C4-2B (cell line): Measurements from ENCODE around the gene ENPP6.

Source experiments
- H3K27ac ChIP-seq: fragments of 450-650 bp; 2 replicates; pipeline ENCODE4 v1.5.1; 2017
- ZFX ChIP-seq: fragments of 450-650 bp; IDR thresholded peaks from 2 replicates; pipeline ENCODE4 v1.6.1; 2017
- TF ChIP-seq, protein P1 (sequence below): fragments of 450-650 bp; conservative IDR thresholded peaks from 2 replicates; pipeline ENCODE4 v1.5.1; 2017; ENCODE audit warnings: mild to moderate bottlenecking

The ENPP6 gene

DNA sequence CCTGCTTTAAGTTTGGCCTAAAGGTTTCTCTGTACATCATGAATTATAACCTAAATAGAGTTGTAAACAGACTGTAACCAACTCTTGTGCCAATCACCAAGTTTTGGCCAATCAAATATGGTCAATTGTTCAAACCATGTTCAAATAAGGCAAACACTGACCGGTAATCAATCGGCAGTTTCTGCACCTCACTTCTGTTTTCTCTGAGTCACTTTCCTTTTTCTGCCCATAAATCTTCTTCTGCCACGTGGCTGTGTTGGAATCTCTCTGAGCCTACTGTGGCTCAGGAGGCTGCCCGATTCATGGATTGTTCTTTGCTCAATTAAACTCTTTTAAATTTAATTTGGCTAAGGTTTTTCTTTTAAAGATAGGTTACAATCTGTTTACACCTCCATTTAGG is 16.5 kb upstream of the ENPP6 start:
- TF ChIP-seq, protein P1, sequence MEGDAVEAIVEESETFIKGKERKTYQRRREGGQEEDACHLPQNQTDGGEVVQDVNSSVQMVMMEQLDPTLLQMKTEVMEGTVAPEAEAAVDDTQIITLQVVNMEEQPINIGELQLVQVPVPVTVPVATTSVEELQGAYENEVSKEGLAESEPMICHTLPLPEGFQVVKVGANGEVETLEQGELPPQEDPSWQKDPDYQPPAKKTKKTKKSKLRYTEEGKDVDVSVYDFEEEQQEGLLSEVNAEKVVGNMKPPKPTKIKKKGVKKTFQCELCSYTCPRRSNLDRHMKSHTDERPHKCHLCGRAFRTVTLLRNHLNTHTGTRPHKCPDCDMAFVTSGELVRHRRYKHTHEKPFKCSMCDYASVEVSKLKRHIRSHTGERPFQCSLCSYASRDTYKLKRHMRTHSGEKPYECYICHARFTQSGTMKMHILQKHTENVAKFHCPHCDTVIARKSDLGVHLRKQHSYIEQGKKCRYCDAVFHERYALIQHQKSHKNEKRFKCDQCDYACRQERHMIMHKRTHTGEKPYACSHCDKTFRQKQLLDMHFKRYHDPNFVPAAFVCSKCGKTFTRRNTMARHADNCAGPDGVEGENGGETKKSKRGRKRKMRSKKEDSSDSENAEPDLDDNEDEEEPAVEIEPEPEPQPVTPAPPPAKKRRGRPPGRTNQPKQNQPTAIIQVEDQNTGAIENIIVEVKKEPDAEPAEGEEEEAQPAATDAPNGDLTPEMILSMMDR, result no peak
- no peak for TF ChIP-seq ZFX
- no peak overlapping the region for H3K27ac ChIP-seq

DNA sequence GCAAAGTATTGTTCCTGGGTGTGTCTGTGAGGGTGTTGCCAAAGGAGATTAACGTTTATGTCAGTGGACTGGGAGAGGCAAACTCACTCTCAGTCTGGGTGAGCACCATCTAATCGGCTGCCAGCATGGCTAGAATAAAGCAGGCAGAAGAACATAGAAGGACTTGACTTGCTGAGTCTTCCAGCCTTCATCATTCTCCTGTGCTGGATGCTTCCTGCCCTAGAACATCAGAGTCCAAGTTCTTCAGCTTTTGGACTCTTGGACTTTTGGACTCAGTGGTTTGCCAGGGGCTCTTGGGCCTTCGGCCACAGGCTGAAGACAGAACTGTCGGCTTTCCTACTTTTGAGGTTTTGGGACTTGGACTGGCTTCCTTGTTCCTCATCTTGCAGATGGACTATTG is 15.3 kb upstream of the ENPP6 start:
- TF ChIP-seq, protein P1, result no peak
- no peak for TF ChIP-seq ZFX
- no peak overlapping the region for H3K27ac ChIP-seq

DNA sequence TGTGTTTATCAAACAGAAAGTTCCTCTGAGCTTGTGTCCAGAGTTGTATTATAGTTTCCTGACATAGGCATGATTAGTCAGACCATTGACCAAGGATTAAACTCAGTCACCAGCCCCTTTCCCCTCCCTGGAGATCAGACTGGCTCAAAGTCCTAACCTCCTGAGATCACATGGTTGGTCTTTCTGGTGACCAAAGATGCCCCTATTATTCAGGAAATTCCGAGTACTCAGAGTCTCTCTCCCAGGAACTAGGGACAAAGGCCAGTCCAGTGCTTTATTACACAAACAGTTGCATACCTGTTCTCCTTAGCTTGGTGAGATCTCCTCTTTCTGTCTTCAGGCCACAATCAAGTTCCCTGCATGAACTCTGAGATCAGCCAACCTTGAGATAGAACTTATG is 14.5 kb upstream of the ENPP6 start:
- no peak overlapping the region for H3K27ac ChIP-seq
- TF ChIP-seq ZFX, result no peak
- TF ChIP-seq, protein P1, result no peak

DNA sequence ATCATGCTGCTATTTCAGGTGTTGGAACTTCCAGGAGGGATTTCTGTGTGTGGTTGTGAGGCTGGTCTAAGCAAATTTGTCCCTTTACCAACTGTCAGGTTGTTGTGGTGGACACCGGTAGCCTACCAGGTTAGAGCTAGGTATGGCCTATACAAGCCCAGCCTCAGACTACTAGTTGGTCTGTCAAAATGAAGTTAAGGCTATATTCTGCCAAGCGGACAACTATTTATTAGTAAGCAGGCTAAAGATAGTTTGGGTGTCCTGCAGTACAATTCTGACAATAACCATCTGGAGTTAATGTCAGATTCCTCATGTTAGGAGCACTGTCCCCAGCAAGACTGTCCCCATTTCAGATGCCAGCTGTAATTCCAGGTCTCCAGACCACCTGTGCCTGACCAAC is 13.9 kb upstream of the ENPP6 start:
- H3K27ac ChIP-seq, result no peak overlapping the region
- TF ChIP-seq, protein P1, result no peak
- no peak for TF ChIP-seq ZFX

DNA sequence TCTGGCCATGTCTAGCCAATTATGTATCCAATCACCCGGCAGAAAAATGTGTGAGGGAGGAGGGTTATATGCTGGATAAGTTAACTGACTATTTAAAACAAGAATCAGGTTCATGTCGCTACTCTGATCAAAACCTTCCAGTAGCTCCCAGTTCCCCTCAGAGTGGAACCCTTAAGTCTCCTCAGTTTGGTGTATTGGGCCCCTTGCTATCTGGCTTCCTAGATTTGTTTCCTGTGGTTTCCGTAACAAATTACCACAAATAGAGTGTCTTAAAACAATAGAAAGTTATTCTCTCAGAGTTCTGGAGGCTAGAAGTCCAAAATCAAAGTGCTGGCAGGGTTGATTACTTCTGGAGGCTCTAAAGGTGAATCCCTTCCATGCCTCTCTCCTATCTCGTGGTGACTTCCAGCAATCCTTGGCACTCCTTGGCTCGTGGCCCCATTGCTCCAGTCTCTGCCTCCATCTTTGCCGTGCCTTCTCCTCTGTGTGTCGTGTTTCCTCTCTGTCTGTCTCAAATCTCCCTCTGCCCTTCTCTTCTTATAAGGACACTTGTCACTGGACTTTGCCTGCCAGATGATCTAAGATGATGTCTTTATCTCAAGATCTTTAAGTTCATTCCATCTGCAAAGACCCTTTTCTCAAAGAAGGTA is 10.5 kb upstream of the ENPP6 start:
- no peak overlapping the region for H3K27ac ChIP-seq
- TF ChIP-seq, protein P1, result no peak
- no peak for TF ChIP-seq ZFX

DNA sequence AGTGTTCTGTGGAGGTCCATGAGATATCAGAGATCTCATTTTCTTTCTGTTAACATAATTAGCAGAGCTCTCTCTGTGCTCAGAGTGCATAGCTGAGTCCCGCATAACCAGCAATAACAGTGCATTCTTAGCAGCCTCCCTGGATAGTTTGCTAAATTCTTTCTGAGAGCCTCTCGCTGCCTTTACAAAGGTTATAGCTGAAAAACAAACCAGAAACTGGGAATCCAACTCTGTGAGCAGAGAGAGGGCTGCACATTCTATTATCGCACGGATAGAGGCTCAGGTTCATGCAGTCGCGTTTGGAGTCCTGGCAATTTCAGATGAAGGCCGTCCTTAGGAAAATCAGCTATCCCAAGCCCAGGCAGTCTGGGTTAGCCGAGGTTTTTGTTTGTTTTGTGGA is 1.2 kb downstream of the ENPP6 start:
- no peak overlapping the region for H3K27ac ChIP-seq
- TF ChIP-seq, protein P1, result no peak
- TF ChIP-seq ZFX, result no peak

DNA sequence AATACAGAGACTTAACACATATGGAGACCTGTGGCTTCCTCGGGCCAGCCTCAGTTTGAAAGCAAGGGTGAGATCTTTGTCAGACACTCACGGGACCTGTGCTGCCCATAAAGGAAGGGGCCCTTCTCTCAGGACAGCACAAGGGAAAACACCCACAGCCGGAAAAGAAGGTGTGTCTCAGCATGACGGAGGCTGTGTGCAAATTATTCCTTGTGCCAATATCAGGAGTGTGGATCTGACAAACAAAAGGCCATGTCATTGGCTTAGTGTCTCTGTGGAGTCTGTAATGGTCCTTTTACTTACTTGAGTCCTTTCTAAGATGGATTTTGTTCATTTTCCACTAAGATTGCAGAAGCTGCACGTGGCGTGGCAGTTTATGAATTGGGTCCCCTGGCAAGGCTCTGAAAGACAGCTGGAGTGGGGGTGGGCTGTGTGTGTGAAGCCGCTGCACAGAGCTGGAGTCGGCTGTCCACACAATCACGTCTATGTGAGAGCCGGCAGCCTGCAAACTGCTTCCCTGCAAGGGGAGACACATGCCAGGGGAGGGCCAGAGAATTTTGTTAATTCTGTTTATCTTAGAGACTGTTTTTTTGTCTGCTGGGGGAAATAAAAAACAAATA is 1.9 kb downstream of the ENPP6 start:
- TF ChIP-seq, protein P1, result no peak
- TF ChIP-seq ZFX, result no peak

More for the DNA sequence above, 1.9 kb downstream of the ENPP6 start:
- H3K27ac ChIP-seq, result no peak overlapping the region
